ENCODE data around the gene POC1A.

POC1A gene
- total RNA-seq = 2.4 to 4.3 (median 2.9) reads per million in 4 experiments

- DNase-seq = peak; percentile 77
Observed at GRCh38 chr3:52154135-52155094, at the start of gene POC1A. Gene POC1A, minus strand, starts transcription at chr3:52154423. Its CDS starts 51 bp downstream, at chr3:52154372.

GRCh38 chr3:52203701-52204100, 49.5 kb upstream of the POC1A start:
- DNase-seq = no peak

GRCh38 chr3:52202384-52203077, 48.3 kb upstream of the POC1A start:
- DNase-seq = no peak

- DNase-seq = no peak
Observed at GRCh38 chr3:52200981-52201679, 46.9 kb upstream of the POC1A start.

- no peak for DNase-seq
Observed at GRCh38 chr3:52198643-52199608, 44.7 kb upstream of the POC1A start.

- DNase-seq = peak; percentile 92
Observed at GRCh38 chr3:52197842-52198625, 43.8 kb upstream of the POC1A start, which contains the start of gene ALAS1. Gene ALAS1, plus strand, starts transcription at chr3:52198160. Its CDS starts 1,082 bp downstream, at chr3:52199242.

- no peak for DNase-seq
Observed at GRCh38 chr3:52197499-52197841, 43.2 kb upstream of the POC1A start.

GRCh38 chr3:52196977-52197376, 42.8 kb upstream of the POC1A start:
- DNase-seq = no peak

- DNase-seq = no peak
Observed at GRCh38 chr3:52195823-52196331, 41.7 kb upstream of the POC1A start.

- no peak for DNase-seq
Observed at GRCh38 chr3:52195291-52195597, 41.0 kb upstream of the POC1A start.

- DNase-seq = no peak
Observed at GRCh38 chr3:52194485-52195290, 40.5 kb upstream of the POC1A start.

- DNase-seq = no peak
Observed at GRCh38 chr3:52193065-52193464, 38.8 kb upstream of the POC1A start.

- no peak for DNase-seq
Observed at GRCh38 chr3:52191663-52192062, 37.4 kb upstream of the POC1A start.

- DNase-seq = no peak
Observed at GRCh38 chr3:52190294-52191074, 36.3 kb upstream of the POC1A start.

GRCh38 chr3:52188556-52188955, 34.3 kb upstream of the POC1A start:
- no peak for DNase-seq

- DNase-seq = no peak
Observed at GRCh38 chr3:52186729-52187128, 32.5 kb upstream of the POC1A start.

- no peak for DNase-seq
Observed at GRCh38 chr3:52185837-52186236, 31.6 kb upstream of the POC1A start.

GRCh38 chr3:52185311-52185710, 31.1 kb upstream of the POC1A start:
- no peak for DNase-seq

- no peak for DNase-seq
Observed at GRCh38 chr3:52184690-52185089, 30.5 kb upstream of the POC1A start.
